ENCODE data around the gene ARID3A. TPM values are rescaled to one million over a fixed set of nuclear protein-coding genes. Genes with fewer than 3 reads are reported as not detected.

The ARID3A gene
- total RNA-seq, 2 donors from 2014 or later, result 42.8 to 46.1 TPM

DNA sequence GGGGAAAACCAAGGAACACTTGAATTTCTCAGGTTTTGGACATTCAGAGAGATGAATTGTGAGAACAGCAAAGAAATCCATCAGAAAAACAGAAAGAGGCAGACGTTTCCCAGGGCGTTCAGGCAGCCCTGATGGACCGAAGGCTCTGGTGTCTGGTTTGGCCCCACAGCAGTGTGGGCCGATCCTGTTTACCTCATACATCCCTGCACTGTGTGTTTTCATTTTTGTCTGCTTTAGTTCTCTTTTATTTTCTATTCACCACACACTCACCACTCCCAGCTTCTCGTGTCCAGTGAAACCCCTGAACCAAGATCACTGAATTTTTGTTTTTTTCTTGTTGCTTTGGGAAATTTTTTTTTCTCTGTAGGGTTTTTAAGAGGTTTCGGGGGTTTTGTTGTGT is 46.4 kb downstream of the ARID3A start:
- Mint-ChIP-seq H3K36me3 (peaks cover 5% of the 10 kb centered on the region), H3K27ac (no peak overlapping the region), H3K4me3 (no peak overlapping the region), H3K27me3 (no peaks in the 10 kb centered on the region), H3K4me1 (ENCODE audit: low read depth in 2 of 2) (no peaks in the 10 kb centered on the region), H3K9me3 (no peaks in the 10 kb centered on the region)
- no peak for DNase-seq (ENCODE audit: low spot score)
- no peak for ATAC-seq

- no peak for ATAC-seq
- H3K36me3 Mint-ChIP-seq, result peaks cover 5% of the 10 kb centered on the region
- no peaks in the 10 kb centered on the region for H3K4me1 Mint-ChIP-seq (ENCODE audit: low read depth in 2 of 2)
- no peak for DNase-seq (ENCODE audit: low spot score)
- H3K4me3 Mint-ChIP-seq, result no peak overlapping the region
- H3K27me3 Mint-ChIP-seq, result no peaks in the 10 kb centered on the region
- H3K27ac Mint-ChIP-seq, result no peak overlapping the region
- H3K9me3 Mint-ChIP-seq, result no peaks in the 10 kb centered on the region
These were observed 48.1 kb downstream of the ARID3A start for GRCh38 chr19:973726-974563.

DNA sequence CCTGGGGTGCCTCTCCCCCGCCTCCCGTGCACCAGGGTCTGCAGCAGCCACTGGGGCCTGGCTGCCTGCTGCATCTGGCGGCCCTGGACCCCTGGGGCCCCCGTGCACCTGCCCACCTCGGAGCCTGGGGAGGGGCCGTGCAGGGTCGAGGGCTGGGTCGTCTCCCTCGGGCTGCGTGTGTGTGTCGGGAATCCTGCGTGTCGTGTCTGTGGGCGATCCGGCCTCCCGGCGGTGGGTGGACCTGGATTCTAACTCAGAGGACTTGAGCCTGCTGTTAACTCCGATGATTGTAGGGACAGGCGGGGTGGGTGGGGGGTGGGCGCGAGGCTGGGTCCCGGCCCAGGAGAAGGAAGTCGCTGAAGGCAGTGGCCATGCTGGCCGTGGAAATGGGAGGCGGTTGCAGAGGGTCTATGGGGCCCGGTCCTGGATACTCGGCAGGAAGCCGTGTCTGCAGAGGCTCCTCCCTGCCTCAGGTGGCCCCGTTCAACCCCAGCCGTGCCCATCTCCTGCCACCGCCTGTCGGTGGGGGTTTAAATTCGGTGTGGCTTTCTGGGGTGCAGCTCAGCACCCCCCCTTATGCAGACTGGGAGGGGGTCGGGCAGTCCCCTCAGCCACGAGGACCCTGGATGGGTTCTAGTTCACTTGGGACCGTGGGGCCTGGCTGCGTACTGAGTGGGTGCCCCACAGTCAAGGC is 48.9 kb downstream of the ARID3A start:
- Mint-ChIP-seq H3K27me3 (no peaks in the 10 kb centered on the region), H3K36me3 (peaks cover 5% of the 10 kb centered on the region), H3K4me1 (ENCODE audit: low read depth in 2 of 2) (no peaks in the 10 kb centered on the region), H3K4me3 (no peak overlapping the region), H3K9me3 (no peaks in the 10 kb centered on the region), H3K27ac (no peak overlapping the region)
- DNase-seq (ENCODE audit: low spot score) (no peak), ATAC-seq (peak in 1 of 2 donors; percentile 43)

- ATAC-seq (no peak), DNase-seq (ENCODE audit: low spot score) (no peak)
- Mint-ChIP-seq H3K27ac (no peak overlapping the region), H3K4me3 (no peak overlapping the region), H3K9me3 (no peaks in the 10 kb centered on the region), H3K4me1 (ENCODE audit: low read depth in 2 of 2) (no peaks in the 10 kb centered on the region), H3K27me3 (no peaks in the 10 kb centered on the region), H3K36me3 (no peaks in the 10 kb centered on the region)
These were observed 50.6 kb downstream of the ARID3A start for GRCh38 chr19:976476-976875.

GRCh38 chr19:977058-977464 is 51.2 kb downstream of the ARID3A start:
- H3K4me1 Mint-ChIP-seq (ENCODE audit: low read depth in 2 of 2), result no peaks in the 10 kb centered on the region
- H3K36me3 Mint-ChIP-seq, result no peaks in the 10 kb centered on the region
- no peaks in the 10 kb centered on the region for H3K9me3 Mint-ChIP-seq
- DNase-seq (ENCODE audit: low spot score) (no peak), ATAC-seq (no peak)
- H3K27ac Mint-ChIP-seq, result no peak overlapping the region
- H3K27me3 Mint-ChIP-seq, result no peaks in the 10 kb centered on the region
- H3K4me3 Mint-ChIP-seq, result no peak overlapping the region

- H3K4me1 Mint-ChIP-seq (ENCODE audit: low read depth in 2 of 2), result peaks cover 0 to 6% of the 10 kb centered on the region in 2 donors
- H3K27me3 Mint-ChIP-seq, result no peaks in the 10 kb centered on the region
- ATAC-seq (no peak), DNase-seq (ENCODE audit: low spot score) (no peak)
- H3K36me3 Mint-ChIP-seq, result no peaks in the 10 kb centered on the region
- no peak overlapping the region for H3K27ac Mint-ChIP-seq
- no peak overlapping the region for H3K4me3 Mint-ChIP-seq
- no peaks in the 10 kb centered on the region for H3K9me3 Mint-ChIP-seq
These were observed 53.5 kb downstream of the ARID3A start for GRCh38 chr19:979318-979741.

- H3K27ac Mint-ChIP-seq, result no peak overlapping the region
- DNase-seq (ENCODE audit: low spot score) (no peak), ATAC-seq (no peak)
- H3K9me3 Mint-ChIP-seq, result no peaks in the 10 kb centered on the region
- H3K36me3 Mint-ChIP-seq, result no peaks in the 10 kb centered on the region
- no peaks in the 10 kb centered on the region for H3K27me3 Mint-ChIP-seq
- no peak overlapping the region for H3K4me3 Mint-ChIP-seq
- H3K4me1 Mint-ChIP-seq (ENCODE audit: low read depth in 2 of 2), result peaks cover 7 to 12% of the 10 kb centered on the region in 2 donors
These were observed 54.5 kb downstream of the ARID3A start for GRCh38 chr19:980133-980998.

GRCh38 chr19:982567-983170 is 56.8 kb downstream of the ARID3A start:
- peak; percentile 82 for DNase-seq (ENCODE audit: low spot score)
- Mint-ChIP-seq H3K4me1 (ENCODE audit: low read depth in 2 of 2) (peaks cover 7 to 20% of the 10 kb centered on the region in 2 donors), H3K4me3 (no peak overlapping the region), H3K27ac (no peak overlapping the region), H3K27me3 (no peaks in the 10 kb centered on the region), H3K9me3 (no peaks in the 10 kb centered on the region), H3K36me3 (no peaks in the 10 kb centered on the region)
- ATAC-seq, result peak; percentile 87 to 88

DNA sequence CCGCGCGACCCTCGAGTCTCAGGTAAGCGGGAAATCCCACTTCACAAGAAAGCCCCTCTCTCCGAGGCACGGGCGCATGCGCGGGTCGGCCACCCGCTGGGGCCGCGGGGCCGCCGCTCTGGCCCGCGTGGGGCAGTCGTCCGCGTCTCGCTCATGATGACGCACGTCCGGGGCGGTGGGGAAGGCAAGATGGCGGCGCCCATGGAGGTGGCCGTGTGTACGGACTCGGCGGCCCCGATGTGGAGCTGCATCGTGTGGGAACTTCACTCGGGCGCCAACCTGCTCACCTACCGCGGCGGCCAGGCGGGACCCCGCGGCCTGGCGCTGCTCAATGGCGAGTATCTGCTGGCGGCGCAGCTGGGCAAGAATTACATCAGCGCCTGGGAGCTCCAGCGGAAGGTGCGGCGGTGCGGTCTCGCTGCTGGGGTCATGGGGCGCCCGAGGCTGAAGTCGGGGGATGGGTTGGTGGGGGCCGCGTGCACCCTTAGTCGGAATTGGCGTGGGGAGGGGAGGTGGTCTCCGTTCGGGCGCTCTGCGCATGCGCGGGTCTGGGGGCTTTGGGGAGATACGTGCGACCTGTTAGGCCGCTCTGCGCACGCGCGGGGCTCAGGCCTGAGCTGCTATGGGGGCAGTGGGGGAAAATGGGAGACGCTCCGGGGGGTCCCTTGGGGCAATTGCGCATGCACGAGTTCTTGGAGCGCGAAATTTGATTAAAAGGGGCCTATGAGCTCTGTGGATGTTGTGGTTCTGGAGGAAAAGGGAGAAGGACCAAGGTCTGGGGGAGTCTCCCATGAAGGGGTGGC is 58.5 kb downstream of the ARID3A start, which contains the start of gene WDR18:
Gene WDR18 (plus strand): TSS at position 181 of the 803 bp plus-strand sequence. CDS start 9 bp downstream, at position 190.
- peak; percentile 93 to 96 for ATAC-seq
- Mint-ChIP-seq H3K36me3 (no peaks in the 10 kb centered on the region), H3K27me3 (no peaks in the 10 kb centered on the region), H3K9me3 (no peaks in the 10 kb centered on the region), H3K27ac (peak within 1 kb of the TSS; percentile 71 to 88), H3K4me1 (ENCODE audit: low read depth in 2 of 2) (peaks cover 7 to 27% of the 10 kb centered on the region in 2 donors), H3K4me3 (peak within 1 kb of the TSS; percentile 92)
- peak; percentile 94 for DNase-seq (ENCODE audit: low spot score)

- DNase-seq (ENCODE audit: low spot score) (no peak), ATAC-seq (no peak)
- H3K27me3 Mint-ChIP-seq, result no peaks in the 10 kb centered on the region
- H3K4me1 Mint-ChIP-seq (ENCODE audit: low read depth in 2 of 2), result peaks cover 7 to 27% of the 10 kb centered on the region in 2 donors
- H3K4me3 Mint-ChIP-seq, result peak overlapping the region; percentile 92
- no peak overlapping the region for H3K27ac Mint-ChIP-seq
- H3K9me3 Mint-ChIP-seq, result no peaks in the 10 kb centered on the region
- no peaks in the 10 kb centered on the region for H3K36me3 Mint-ChIP-seq
These were observed 60.2 kb downstream of the ARID3A start for GRCh38 chr19:986083-986482.

DNA sequence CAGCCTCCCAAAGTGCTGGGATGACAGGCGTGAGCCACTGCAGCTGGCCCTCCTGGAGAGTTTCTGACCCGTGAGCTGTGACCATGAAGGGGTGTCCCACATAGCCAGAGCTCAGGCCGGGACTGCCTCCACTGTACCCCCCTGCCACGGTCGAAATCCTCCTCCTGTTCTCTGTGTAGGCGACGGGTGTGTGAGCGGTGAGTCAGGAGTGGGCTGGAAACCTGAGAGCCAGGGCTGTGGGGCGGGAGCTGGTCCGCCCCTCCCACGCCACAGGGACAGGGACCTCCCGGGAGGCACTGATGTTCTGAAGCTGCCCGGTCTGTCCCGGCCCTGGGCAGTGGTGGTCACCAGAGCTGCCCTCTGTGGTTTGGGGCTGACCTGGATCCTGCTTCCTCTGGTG is 62.2 kb downstream of the ARID3A start:
- ATAC-seq (no peak), DNase-seq (ENCODE audit: low spot score) (no peak)
- Mint-ChIP-seq H3K27ac (no peak overlapping the region), H3K27me3 (no peaks in the 10 kb centered on the region), H3K4me1 (ENCODE audit: low read depth in 2 of 2) (peaks cover 7 to 27% of the 10 kb centered on the region in 2 donors), H3K36me3 (no peaks in the 10 kb centered on the region), H3K4me3 (no peak overlapping the region), H3K9me3 (no peaks in the 10 kb centered on the region)

- no peak overlapping the region for H3K27ac Mint-ChIP-seq
- ATAC-seq (no peak), DNase-seq (ENCODE audit: low spot score) (no peak)
- no peaks in the 10 kb centered on the region for H3K36me3 Mint-ChIP-seq
- no peak overlapping the region for H3K4me3 Mint-ChIP-seq
- no peaks in the 10 kb centered on the region for H3K27me3 Mint-ChIP-seq
- peaks cover 7 to 27% of the 10 kb centered on the region in 2 donors for H3K4me1 Mint-ChIP-seq (ENCODE audit: low read depth in 2 of 2)
- H3K9me3 Mint-ChIP-seq, result no peaks in the 10 kb centered on the region
These were observed 62.7 kb downstream of the ARID3A start for GRCh38 chr19:988510-988909.

Data from natural killer cell treated with Interleukin-12 subunit alpha and Interleukin-12 subunit beta and Interleukin-15 and Interleukin-18, amount 100 ng/mL, for 72 hours (primary cell).